Measurements from ENCODE around the gene ADAMTS20. TPM values are rescaled to one million over a fixed set of nuclear protein-coding genes. Genes with fewer than 3 reads are reported as not detected.

ADAMTS20 gene
- total and polyA plus RNA-seq, 10 of the 15 experiments (the other 5 are each of a cell fraction or from before 2014, with no cell fraction given), result 0.33 TPM; not detected in 9

- Histone ChIP-seq H3K27me3 (replicated peaks in 1 of 2; ENCODE audit: control insufficient read depth in 2 of 2, insufficient read depth in 2 of 2, low read length in 1 of 2) (no peaks in the 10 kb centered on the region), H2AFZ (ENCODE audit: control insufficient read depth, low read depth, low read length) (no peak overlapping the region), H3K79me2 (ENCODE audit: control insufficient read depth, insufficient read depth, low read length) (no peaks in the 10 kb centered on the region), H3K4me1 (ENCODE audit: control insufficient read depth, insufficient read depth, low read length) (no peaks in the 10 kb centered on the region), H3K27ac (ENCODE audit: control insufficient read depth, insufficient read depth) (no peak overlapping the region), H3K36me3 (ENCODE audit: control insufficient read depth in 2 of 2, insufficient read depth in 2 of 2, low read length in 1 of 2) (no peaks in the 10 kb centered on the region), H3K9ac (ENCODE audit: control insufficient read depth, insufficient read depth, low read length) (no peak overlapping the region), H3K4me3 (no peak overlapping the region), H3K9me3 (replicated peaks; ENCODE audit: control insufficient read depth, insufficient read depth, low read length) (no peaks in the 10 kb centered on the region), H3K4me2 (ENCODE audit: control insufficient read depth, insufficient read depth) (no peak overlapping the region), H4K20me1 (ENCODE audit: control insufficient read depth, insufficient read depth) (no peaks in the 10 kb centered on the region)
- ChIA-PET POLR2A (no interaction called here), SMC1A (ENCODE audit: uncharacterized antibody, unreplicated experiment) (no interaction called here), RAD21 (ENCODE audit: unreplicated experiment) (no interaction called here), CTCF (interaction anchor here (1.0 kb wide), 1 partner anchor 398 kb away, joined by 3 read pairs; no protein-coding TSS in a partner anchor)
- in situ Hi-C loops (cut with MboI), result no loop called here
- no peak for TF ChIP-seq ZNF274 (IDR thresholded peaks at IDR 0.05; ENCODE audit: insufficient read depth, insufficient read length)
- no peak for TF ChIP-seq KAT2A (conservative IDR thresholded peaks at IDR 0.05; ENCODE audit: control insufficient read depth, low read depth, low read length)
- no peak for TF ChIP-seq EZH2 (IDR thresholded peaks at IDR 0.05; ENCODE audit: borderline replicate concordance, control insufficient read depth, low read depth, low read length)
- TF ChIP-seq, protein P1, sequence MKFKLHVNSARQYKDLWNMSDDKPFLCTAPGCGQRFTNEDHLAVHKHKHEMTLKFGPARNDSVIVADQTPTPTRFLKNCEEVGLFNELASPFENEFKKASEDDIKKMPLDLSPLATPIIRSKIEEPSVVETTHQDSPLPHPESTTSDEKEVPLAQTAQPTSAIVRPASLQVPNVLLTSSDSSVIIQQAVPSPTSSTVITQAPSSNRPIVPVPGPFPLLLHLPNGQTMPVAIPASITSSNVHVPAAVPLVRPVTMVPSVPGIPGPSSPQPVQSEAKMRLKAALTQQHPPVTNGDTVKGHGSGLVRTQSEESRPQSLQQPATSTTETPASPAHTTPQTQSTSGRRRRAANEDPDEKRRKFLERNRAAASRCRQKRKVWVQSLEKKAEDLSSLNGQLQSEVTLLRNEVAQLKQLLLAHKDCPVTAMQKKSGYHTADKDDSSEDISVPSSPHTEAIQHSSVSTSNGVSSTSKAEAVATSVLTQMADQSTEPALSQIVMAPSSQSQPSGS (IDR thresholded peaks at IDR 0.05; ENCODE audit: low read length), result no peak
- no peak for TF ChIP-seq HCFC1 (IDR thresholded peaks at IDR 0.05; ENCODE audit: low read length)
- TF ChIP-seq SRF (IDR thresholded peaks at IDR 0.05; ENCODE audit: low read depth in 2 of 2, low read length in 2 of 2), result no peak
- TF ChIP-seq TCF7 (IDR thresholded peaks at IDR 0.05; ENCODE audit: borderline replicate concordance), result no peak
- no peak for TF ChIP-seq CHD2 (IDR thresholded peaks at IDR 0.05; ENCODE audit: borderline replicate concordance, low read depth, low read length)
- TF ChIP-seq ZNF384 (IDR thresholded peaks at IDR 0.05; ENCODE audit: borderline replicate concordance, low read depth, low read length), result no peak
- no peak for TF ChIP-seq STAT1 (conservative IDR thresholded peaks at IDR 0.05)
- no peak for TF ChIP-seq TCF3 (IDR thresholded peaks at IDR 0.05; ENCODE audit: borderline replicate concordance, insufficient read depth, low read depth, low read length)
- no peak for FAIRE-seq
- no peak for DNase-seq (ENCODE audit: low read depth, low spot score)
- BruUV-seq (replicated peaks), result no TSS peak
- no peak for ATAC-seq
- 43% methylated on average over 3 of the region's 3 CpGs for WGBS (ENCODE audit: insufficient coverage, insufficient replicate concordance, low lambda C conversion rate, missing lambda C conversion rate)
- intact Hi-C loops (cut with micrococcal nuclease; ENCODE audit: unreplicated experiment), result no loop called here
These were observed 89.3 kb downstream of the ADAMTS20 start for GRCh38 chr12:43462741-43463140.

Measured in GM12878 (cell line).